Measurements from ENCODE around the gene ROBO2.

ROBO2 gene

GRCh38 chr3:77150759-77151158 lies 110.9 kb downstream of the ROBO2 start:
- H3K4me3 ChIP-seq (ENCODE audit: low read length): no peak overlapping the region
- TF ChIP-seq CTCF (conservative IDR thresholded peaks at IDR 0.05; ENCODE audit: low read length): no peak
- no peak for DNase-seq (ENCODE audit: low read depth)

DNA sequence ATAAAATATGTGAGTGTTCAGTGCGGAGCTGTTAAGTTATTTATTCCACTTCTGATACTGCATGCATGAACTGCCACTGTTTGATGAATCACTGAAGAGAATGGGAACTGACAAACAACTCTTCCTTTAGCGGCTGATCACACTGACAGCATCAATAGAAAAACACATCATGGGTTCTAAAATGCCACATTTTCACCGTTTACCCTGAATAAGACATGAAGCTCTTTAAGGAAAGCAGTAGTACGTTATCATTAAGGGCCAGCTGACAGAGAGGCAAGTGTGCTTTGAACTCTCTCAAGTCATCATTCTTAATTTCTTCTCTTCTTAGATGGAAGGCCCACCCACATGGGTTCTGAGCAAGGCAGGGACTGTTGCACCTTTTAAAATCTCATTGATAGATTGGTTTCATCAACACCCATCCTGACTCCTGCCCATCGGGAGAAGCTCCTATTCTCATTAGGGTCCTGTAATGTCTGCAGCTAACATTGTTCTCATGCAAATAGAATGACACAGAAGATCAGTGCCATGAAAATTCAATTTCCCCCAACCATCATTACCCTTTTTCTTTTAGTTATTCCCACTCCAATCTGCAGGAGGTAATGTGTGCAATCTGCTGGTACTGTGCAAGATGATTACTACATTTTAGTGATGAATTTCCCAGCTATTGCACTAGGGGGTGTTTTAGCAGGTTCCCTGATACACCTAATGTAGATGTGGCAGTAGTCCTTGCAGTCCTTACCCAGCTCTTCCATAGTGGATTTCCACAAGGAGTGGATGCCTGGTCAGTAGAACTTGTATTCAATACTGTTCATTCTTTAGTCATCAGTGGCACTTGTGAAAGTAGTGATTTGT lies 119.1 kb downstream of the ROBO2 start:
- TF ChIP-seq CTCF (conservative IDR thresholded peaks at IDR 0.05; ENCODE audit: low read length): no peak
- H3K4me3 ChIP-seq (ENCODE audit: low read length): no peak overlapping the region
- no peak for DNase-seq (ENCODE audit: low read depth)

DNA sequence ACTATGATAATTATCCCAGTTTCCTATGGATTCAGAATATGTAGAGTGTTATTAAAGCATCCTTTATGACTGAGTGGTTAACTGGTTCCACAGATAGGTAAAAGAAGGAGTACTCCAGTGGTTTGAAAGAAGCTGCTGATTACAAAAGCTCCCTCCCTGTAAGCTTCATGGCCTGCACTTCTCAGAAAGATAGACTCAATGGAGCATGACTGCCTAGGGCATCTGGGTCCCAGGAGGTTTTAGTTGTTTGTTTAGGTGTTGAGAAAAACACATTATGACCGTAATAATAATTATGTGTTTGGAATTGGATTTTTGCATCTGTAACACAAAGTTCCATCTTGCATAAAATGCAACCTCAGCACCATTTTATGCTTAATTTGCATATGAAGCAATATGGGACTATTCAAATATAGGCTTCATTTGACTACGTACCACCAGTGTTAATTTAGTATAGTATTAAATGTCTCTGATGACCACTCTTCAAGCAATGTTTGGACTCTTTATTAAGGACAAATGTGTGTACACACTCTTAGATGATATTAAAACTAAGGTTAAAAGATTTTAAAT lies 121.1 kb downstream of the ROBO2 start:
- TF ChIP-seq CTCF (conservative IDR thresholded peaks at IDR 0.05; ENCODE audit: low read length): no peak
- H3K4me3 ChIP-seq (ENCODE audit: low read length): no peak overlapping the region
- no peak for DNase-seq (ENCODE audit: low read depth)

- no peak for DNase-seq (ENCODE audit: low read depth)
- H3K4me3 ChIP-seq (ENCODE audit: low read length): no peak overlapping the region
- TF ChIP-seq CTCF (conservative IDR thresholded peaks at IDR 0.05; ENCODE audit: low read length): no peak
These were observed 129.9 kb downstream of the ROBO2 start for GRCh38 chr3:77169823-77170222.

- H3K4me3 ChIP-seq (ENCODE audit: low read length): no peak overlapping the region
- DNase-seq (ENCODE audit: low read depth): no peak
These were observed 131.1 kb downstream of the ROBO2 start for GRCh38 chr3:77171026-77171425.

GRCh38 chr3:77179762-77180161 lies 139.9 kb downstream of the ROBO2 start:
- TF ChIP-seq CTCF (conservative IDR thresholded peaks at IDR 0.05; ENCODE audit: low read length): no peak
- DNase-seq (ENCODE audit: low read depth): no peak
- no peak overlapping the region for H3K4me3 ChIP-seq (ENCODE audit: low read length)

More at GRCh38 chr3:77171026-77171425, 131.1 kb downstream of the ROBO2 start:
- no peak for TF ChIP-seq CTCF (conservative IDR thresholded peaks at IDR 0.05; ENCODE audit: low read length)

DNA sequence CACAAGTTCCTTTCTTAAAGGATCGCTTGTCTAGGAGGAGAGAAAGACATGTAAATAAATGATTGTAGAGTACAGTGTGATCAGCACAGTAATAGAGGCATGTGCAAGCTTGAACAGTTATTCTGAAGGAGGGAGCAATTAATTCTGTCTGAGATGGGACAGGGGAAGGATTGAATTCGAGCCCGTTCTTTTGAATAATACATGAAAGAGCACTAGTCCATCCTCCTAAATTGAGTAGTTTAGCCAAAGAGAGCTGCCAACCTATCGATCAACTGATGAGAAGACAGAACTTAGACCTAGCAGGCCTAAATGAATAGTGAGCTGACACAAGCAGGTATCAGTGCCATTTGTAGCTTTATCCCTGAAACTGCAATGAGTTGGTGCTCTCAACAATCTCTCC lies 142.4 kb downstream of the ROBO2 start:
- no peak for TF ChIP-seq CTCF (conservative IDR thresholded peaks at IDR 0.05; ENCODE audit: low read length)
- no peak overlapping the region for H3K4me3 ChIP-seq (ENCODE audit: low read length)
- DNase-seq (ENCODE audit: low read depth): no peak

Data from AG10803 (cell line).